Islet precursor cell (in vitro differentiated cells): ENCODE data around the gene MINDY1.

ENCODE experiments used
- DNase-seq: peaks from one replicate; pipeline ENCODE4 v3.0.0-alpha.2; 2018

MINDY1 gene

GRCh38 chr1:150981805-150982712 lies 24.6 kb downstream of the MINDY1 start, which contains the start of gene ANXA9:
Gene ANXA9, plus strand, starts transcription at chr1:150982292. Its CDS starts 814 bp downstream, at chr1:150983106.
- peak; percentile 76 for DNase-seq

- DNase-seq = peak; percentile 96
Observed at GRCh38 chr1:150981177-150981804, 25.4 kb downstream of the MINDY1 start.

- peak; percentile 90 for DNase-seq
Observed at GRCh38 chr1:150979092-150980056, 27.3 kb downstream of the MINDY1 start.

GRCh38 chr1:150976879-150977694 lies 29.6 kb downstream of the MINDY1 start:
- peak; percentile 87 for DNase-seq

- DNase-seq = no peak
Observed at GRCh38 chr1:150976401-150976821, 30.3 kb downstream of the MINDY1 start.

GRCh38 chr1:150974580-150975478 lies 31.9 kb downstream of the MINDY1 start, which contains the start of gene CERS2:
Gene CERS2, minus strand, starts transcription at chr1:150974835. Its CDS starts 5,745 bp downstream, at chr1:150969090.
- DNase-seq = peak; percentile 91

GRCh38 chr1:150973836-150974579 lies 32.7 kb downstream of the MINDY1 start:
- DNase-seq = peak; percentile 59

- DNase-seq = no peak
Observed at GRCh38 chr1:150973258-150973835, 33.4 kb downstream of the MINDY1 start.

- no peak for DNase-seq
Observed at GRCh38 chr1:150972417-150972940, 34.2 kb downstream of the MINDY1 start.

GRCh38 chr1:150971583-150972416 lies 34.9 kb downstream of the MINDY1 start:
- peak; percentile 58 for DNase-seq

GRCh38 chr1:150970808-150971582 lies 35.7 kb downstream of the MINDY1 start:
- peak; percentile 70 for DNase-seq

GRCh38 chr1:150969626-150970025 lies 37.1 kb downstream of the MINDY1 start:
- no peak for DNase-seq

- no peak for DNase-seq
Observed at GRCh38 chr1:150968491-150968890, 38.2 kb downstream of the MINDY1 start.

- DNase-seq = no peak
Observed at GRCh38 chr1:150967936-150968335, 38.8 kb downstream of the MINDY1 start.

- no peak for DNase-seq
Observed at GRCh38 chr1:150966011-150966410, 40.7 kb downstream of the MINDY1 start.

GRCh38 chr1:150965605-150966004 lies 41.1 kb downstream of the MINDY1 start:
- no peak for DNase-seq

- DNase-seq = no peak
Observed at GRCh38 chr1:150964164-150964489, 42.6 kb downstream of the MINDY1 start.
